BLaER1 treated with 17β-estradiol and CSF1 and Interleukin-3, amounts not matched to agents 10 nM and 100 nM (cell line): ENCODE measurements around the gene PTBP3.
A peak's percentile ranks its signal among the peaks of the same experiment; 100 is the strongest.
"Not testable (repeated sequence)": the region's sequence is repeated elsewhere in the genome, so short reads cannot be mapped to it uniquely, and the experiment has no call there.

Experiments used
- H3K27ac ChIP-seq, 11 experiments: shearing (Covaris generic); formaldehyde crosslinking; 2 replicates each; pipeline ENCODE4 v1.8.1; 2022
- H3K27me3 ChIP-seq, 11 experiments: shearing (Covaris generic); formaldehyde crosslinking; 2 replicates each; pipeline ENCODE4 v1.8.1; 2022
- H3K36me3 ChIP-seq, 11 experiments: shearing (Covaris generic); formaldehyde crosslinking; 2 replicates each; pipeline ENCODE4 v1.8.1; 2022
- H3K4me1 ChIP-seq, 10 experiments: shearing (Covaris generic); formaldehyde crosslinking; 2 replicates each; pipeline ENCODE4 v1.8.1; 2022
- H3K4me2 ChIP-seq, 11 experiments: shearing (Covaris generic); formaldehyde crosslinking; 2 replicates each; pipeline ENCODE4 v1.8.1; 2022
- H3K4me3 ChIP-seq, 10 experiments: shearing (Covaris generic); formaldehyde crosslinking; 2 replicates each; pipeline ENCODE4 v1.8.1; 2022
- H3K9ac ChIP-seq, 11 experiments: shearing (Covaris generic); formaldehyde crosslinking; 2 replicates each; pipeline ENCODE4 v1.8.1; 2022
- H3K9me3 ChIP-seq, 11 experiments: shearing (Covaris generic); formaldehyde crosslinking; replicated peaks in 1 of 11; 2 replicates each; pipeline ENCODE4 v1.8.1; 2022
- H4K20me1 ChIP-seq, 11 experiments: shearing (Covaris generic); formaldehyde crosslinking; 2 replicates each; pipeline ENCODE4 v1.8.1; 2022
- Cebpa-rat ChIP-seq, 11 experiments: shearing (Covaris generic); IDR thresholded peaks; 2 replicates each; pipeline ENCODE4 v1.8.1; 2022

Gene PTBP3

DNA sequence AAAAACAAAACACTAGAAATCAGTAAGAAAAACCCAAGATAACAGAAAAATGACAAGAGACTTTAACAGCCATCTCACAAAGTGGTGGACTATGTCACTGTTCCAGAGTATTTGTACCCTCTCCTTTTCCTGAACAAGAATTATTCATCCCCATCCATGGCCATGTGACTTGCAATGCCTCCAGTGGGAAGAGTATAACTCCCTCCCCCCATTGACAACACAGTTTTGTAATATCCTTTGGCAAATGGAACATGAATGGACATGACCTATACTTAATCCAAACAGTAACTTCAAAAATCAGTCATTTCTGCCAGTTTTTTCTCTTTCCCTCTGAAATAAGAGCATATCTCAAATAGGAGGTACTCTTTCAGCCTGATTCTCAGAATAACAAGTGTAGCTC lies 33.9 kb downstream of the PTBP3 start:
- H3K36me3 ChIP-seq, result peaks cover 22 to 56% (median 36%) of the 10 kb centered on the region in 11 experiments
- H3K4me3 ChIP-seq, result no peak overlapping the region
- no peaks in the 10 kb centered on the region for H3K27me3 ChIP-seq
- no peak overlapping the region for H3K27ac ChIP-seq
- H3K9me3 ChIP-seq, result peaks cover 0 to 30% (median 22%) of the 10 kb centered on the region in 11 experiments; a peak in 13 of 22 replicates
- TF ChIP-seq Cebpa-rat (IDR thresholded peaks at IDR 0.05), result no peak
- peaks cover 0 to 10% (median 0%) of the 10 kb centered on the region in 10 experiments; a peak in 3 of 20 replicates for H3K4me1 ChIP-seq
- no peak overlapping the region for H3K9ac ChIP-seq
- peaks cover 8 to 98% (median 49%) of the 10 kb centered on the region in 11 experiments; a peak in 16 of 22 replicates for H4K20me1 ChIP-seq
- no peak overlapping the region for H3K4me2 ChIP-seq

DNA sequence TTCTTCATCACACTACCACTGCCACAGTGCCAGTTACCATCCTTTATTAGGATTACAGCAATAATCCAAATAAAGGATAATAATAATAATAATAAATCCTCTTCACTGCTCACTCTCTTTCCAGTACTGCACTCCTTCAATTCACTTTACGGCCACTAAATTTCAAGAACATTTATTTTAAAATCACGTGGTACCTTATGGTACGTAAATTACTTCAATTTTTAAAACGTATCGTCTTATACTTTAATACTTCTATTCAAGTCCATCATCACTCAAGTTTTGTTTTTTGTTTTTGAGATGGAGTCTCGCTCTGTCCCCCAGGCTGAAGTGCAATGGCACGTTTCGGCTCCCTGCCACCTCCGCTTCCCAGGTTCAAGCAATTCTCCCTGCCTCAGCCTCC lies 36.5 kb downstream of the PTBP3 start:
- peaks cover 48 to 74% (median 60%) of the 10 kb centered on the region in 11 experiments for H3K36me3 ChIP-seq
- no peak overlapping the region for H3K4me3 ChIP-seq
- H4K20me1 ChIP-seq, result peaks cover 6 to 91% (median 28%) of the 10 kb centered on the region in 11 experiments; a peak in 16 of 22 replicates
- H3K9ac ChIP-seq, result no peak overlapping the region
- H3K27me3 ChIP-seq, result no peaks in the 10 kb centered on the region
- H3K9me3 ChIP-seq, result peaks cover 11 to 55% (median 38%) of the 10 kb centered on the region in 11 experiments; a peak in 20 of 22 replicates
- no peak overlapping the region for H3K27ac ChIP-seq
- TF ChIP-seq Cebpa-rat (IDR thresholded peaks at IDR 0.05), result no peak
- peaks cover 0 to 20% (median 0%) of the 10 kb centered on the region in 10 experiments; a peak in 3 of 20 replicates for H3K4me1 ChIP-seq
- H3K4me2 ChIP-seq, result no peak overlapping the region

DNA sequence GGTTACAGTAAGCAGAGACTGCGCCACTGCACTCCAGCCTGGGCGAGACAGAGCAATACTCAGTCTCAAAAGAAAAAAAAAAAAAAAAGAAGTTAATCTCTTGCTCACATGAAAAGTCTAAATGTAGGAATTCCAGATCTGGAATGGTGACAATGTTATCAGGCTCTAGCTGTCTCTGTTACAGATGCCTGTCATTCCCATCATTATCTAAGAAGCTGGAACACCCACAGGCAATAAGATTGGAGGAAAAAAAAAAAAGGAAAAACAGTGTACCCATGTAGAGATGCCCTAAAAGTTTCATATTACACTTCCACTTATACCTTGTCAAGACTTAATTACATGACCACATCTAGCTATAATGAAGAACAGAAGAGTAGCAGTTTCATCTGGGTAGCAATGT lies 38.2 kb downstream of the PTBP3 start:
- peaks cover 0 to 20% (median 0%) of the 10 kb centered on the region in 10 experiments; a peak in 1 of 20 replicates for H3K4me1 ChIP-seq
- peaks cover 65 to 81% (median 73%) of the 10 kb centered on the region in 11 experiments for H3K36me3 ChIP-seq
- no peaks in the 10 kb centered on the region for H3K27me3 ChIP-seq
- TF ChIP-seq Cebpa-rat (IDR thresholded peaks at IDR 0.05), result no peak
- no peak overlapping the region for H3K27ac ChIP-seq
- no peak overlapping the region for H3K4me3 ChIP-seq
- no peak overlapping the region for H3K4me2 ChIP-seq
- H3K9ac ChIP-seq, result no peak overlapping the region
- H3K9me3 ChIP-seq, result peaks cover 24 to 60% (median 49%) of the 10 kb centered on the region in 11 experiments; a peak in 21 of 22 replicates
- H4K20me1 ChIP-seq, result peaks cover 0 to 85% (median 15%) of the 10 kb centered on the region in 11 experiments; a peak in 14 of 22 replicates

DNA sequence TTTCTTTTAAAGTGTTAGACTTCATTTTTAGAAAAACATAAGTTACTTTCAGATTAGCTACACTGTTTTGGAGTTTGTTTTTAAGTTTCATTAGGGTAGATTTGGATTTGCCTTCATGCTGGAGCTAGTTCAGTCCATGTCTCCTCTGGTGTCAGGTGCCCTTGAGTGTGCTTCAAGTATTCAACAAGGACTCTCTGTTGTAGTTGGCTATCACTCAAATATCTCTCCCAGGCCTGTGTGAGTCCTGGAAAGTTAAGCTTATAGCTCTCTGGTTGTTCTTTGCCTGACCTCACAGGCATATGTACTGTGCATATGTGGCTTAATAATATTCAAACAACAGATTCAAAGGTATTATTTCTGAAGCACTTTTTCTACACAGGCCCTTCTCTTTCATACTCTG lies 45.4 kb downstream of the PTBP3 start:
- Histone ChIP-seq H3K4me2 (no peak overlapping the region), H3K36me3 (peaks cover 92 to 100% (median 98%) of the 10 kb centered on the region in 11 experiments), H4K20me1 (peaks cover 0 to 26% (median 0%) of the 10 kb centered on the region in 11 experiments; a peak in 3 of 22 replicates), H3K27me3 (no peaks in the 10 kb centered on the region; a peak in 1 of 22 replicates), H3K9me3 (peaks cover 76 to 99% (median 96%) of the 10 kb centered on the region in 11 experiments), H3K4me3 (no peak overlapping the region), H3K4me1 (peaks cover 0 to 11% (median 0%) of the 10 kb centered on the region in 10 experiments; a peak in 1 of 20 replicates), H3K27ac (no peak overlapping the region), H3K9ac (no peak overlapping the region)
- TF ChIP-seq Cebpa-rat (IDR thresholded peaks at IDR 0.05), result no peak

DNA sequence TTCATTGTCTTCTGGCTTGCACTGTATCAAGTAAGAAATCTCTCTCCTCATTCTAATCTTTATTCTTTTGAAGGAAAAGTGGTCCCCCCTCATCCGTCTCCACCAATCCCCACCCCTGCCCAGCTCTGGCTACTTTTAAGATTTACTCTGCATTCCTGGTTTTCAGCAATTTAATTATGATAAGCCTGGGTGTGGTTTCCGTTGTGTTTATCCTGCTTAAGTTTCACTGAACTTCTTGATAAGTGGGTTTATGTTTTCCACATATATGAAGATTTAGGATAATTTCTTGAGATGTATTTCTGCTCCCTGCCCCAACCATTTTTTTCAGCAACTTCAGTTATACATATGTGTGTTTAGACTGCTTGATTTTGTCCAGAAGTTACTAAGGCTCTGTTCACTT lies 46.5 kb downstream of the PTBP3 start:
- Histone ChIP-seq H3K9me3 (peaks cover 75 to 95% (median 93%) of the 10 kb centered on the region in 11 experiments), H3K4me3 (no peak overlapping the region), H3K4me1 (peaks cover 0 to 1% (median 0%) of the 10 kb centered on the region in 10 experiments; a peak in 1 of 20 replicates), H4K20me1 (peaks cover 0 to 23% (median 0%) of the 10 kb centered on the region in 11 experiments; a peak in 3 of 22 replicates), H3K27me3 (no peaks in the 10 kb centered on the region; a peak in 1 of 22 replicates), H3K9ac (no peak overlapping the region), H3K27ac (no peak overlapping the region), H3K36me3 (peaks cover 86 to 96% (median 94%) of the 10 kb centered on the region in 11 experiments), H3K4me2 (no peak overlapping the region)
- no peak for TF ChIP-seq Cebpa-rat (IDR thresholded peaks at IDR 0.05)

DNA sequence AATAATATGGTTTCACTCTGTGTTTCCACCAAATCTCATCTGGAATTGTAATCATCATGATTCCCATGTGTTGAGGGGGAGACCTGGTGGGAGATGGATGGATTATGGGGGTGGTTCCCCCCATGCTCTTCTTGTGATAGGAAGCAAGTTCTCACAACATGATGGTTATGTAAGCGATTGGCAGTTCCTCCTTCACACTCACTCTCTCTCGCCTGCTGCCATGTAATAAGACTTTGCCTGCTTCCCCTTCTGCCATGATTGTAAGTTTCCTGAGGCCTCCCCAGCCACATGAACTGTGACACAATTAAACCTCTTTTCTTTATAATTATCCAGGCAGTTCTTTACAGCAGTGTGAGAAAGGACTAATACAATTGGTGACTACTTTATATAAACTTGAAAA lies 48.4 kb downstream of the PTBP3 start:
- TF ChIP-seq Cebpa-rat (IDR thresholded peaks at IDR 0.05), result no peak
- Histone ChIP-seq H3K4me1 (no peaks in the 10 kb centered on the region), H4K20me1 (peaks cover 0 to 31% (median 3%) of the 10 kb centered on the region in 11 experiments; a peak in 7 of 22 replicates), H3K9ac (no peak overlapping the region), H3K9me3 (peaks cover 63 to 77% (median 75%) of the 10 kb centered on the region in 11 experiments), H3K4me2 (no peak overlapping the region), H3K27me3 (no peaks in the 10 kb centered on the region; a peak in 1 of 22 replicates), H3K4me3 (peak overlapping the region in 3 of 10 experiments; percentile 35 to 44 (median 36); a peak in 5 of 20 replicates), H3K36me3 (peaks cover 69 to 88% (median 80%) of the 10 kb centered on the region in 11 experiments), H3K27ac (no peak overlapping the region)

DNA sequence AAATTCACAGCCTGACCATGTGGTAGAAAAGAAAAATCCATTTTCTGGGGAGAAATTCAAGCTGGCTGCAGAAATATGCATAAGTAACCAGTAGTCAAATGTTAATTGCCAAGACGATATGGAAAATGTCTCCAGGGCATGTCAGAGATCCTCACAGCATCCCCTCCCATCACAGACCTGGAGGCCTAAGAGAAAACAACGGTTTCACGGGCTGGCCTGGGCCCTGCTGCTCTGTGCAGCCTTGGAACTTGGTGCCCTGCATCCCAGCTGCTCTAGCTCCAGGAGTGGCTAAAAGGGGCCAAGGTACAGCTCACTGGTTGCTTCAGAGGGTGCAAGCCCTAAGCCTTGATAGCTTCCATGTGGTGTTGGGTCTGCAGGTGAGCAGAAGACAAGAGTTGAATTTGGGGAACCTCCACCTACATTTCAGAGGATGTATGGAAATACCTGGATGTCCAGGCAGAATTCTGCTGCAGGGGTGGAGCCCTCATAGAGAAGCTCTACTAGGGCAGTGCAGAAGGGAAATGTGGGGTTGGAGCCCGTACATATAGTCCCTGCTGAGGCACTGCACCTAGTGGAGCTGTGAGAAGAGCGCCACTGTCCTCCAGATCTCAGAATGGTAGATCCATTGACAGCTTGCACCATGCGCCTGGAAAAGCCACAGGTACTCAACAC lies 49.7 kb downstream of the PTBP3 start:
- peaks cover 0 to 40% (median 5%) of the 10 kb centered on the region in 11 experiments; a peak in 7 of 22 replicates for H4K20me1 ChIP-seq
- no peak overlapping the region for H3K27ac ChIP-seq
- TF ChIP-seq Cebpa-rat (IDR thresholded peaks at IDR 0.05), result no peak
- H3K27me3 ChIP-seq, result no peaks in the 10 kb centered on the region; a peak in 1 of 22 replicates
- peaks cover 59 to 65% (median 63%) of the 10 kb centered on the region in 11 experiments for H3K9me3 ChIP-seq
- peak overlapping the region in 9 of 10 experiments; percentile 5 to 55 (median 27); a peak in 12 of 20 replicates for H3K4me3 ChIP-seq
- H3K4me2 ChIP-seq, result no peak overlapping the region
- H3K9ac ChIP-seq, result no peak overlapping the region
- H3K4me1 ChIP-seq, result no peaks in the 10 kb centered on the region
- peaks cover 60 to 74% (median 67%) of the 10 kb centered on the region in 11 experiments for H3K36me3 ChIP-seq

DNA sequence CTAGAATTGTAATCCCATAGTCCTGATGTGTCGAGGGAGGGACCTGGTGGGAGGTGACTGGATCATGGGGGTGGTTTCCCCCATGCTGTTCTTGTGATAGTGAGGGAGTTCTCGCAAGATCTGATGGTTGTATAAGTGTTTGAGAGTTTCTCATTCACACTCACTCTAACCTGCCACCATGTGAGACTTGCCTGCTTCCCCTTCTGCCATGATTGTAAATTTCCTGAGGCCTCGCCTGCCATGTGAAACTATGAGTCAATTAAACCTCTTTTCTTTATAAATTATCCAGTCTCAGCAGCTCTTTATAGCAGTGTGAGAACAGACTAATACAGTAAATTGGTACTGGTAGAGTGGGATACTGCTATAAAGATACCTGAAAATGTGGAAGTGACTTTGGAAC lies 50.6 kb downstream of the PTBP3 start:
- not testable (repeated sequence) for H3K9ac ChIP-seq, H3K4me3 ChIP-seq, H3K4me2 ChIP-seq, H3K27me3 ChIP-seq, H3K4me1 ChIP-seq, H3K27ac ChIP-seq
- Histone ChIP-seq H3K9me3 (peaks cover 53 to 58% (median 55%) of the 10 kb centered on the region in 11 experiments), H3K36me3 (peaks cover 51 to 65% (median 58%) of the 10 kb centered on the region in 11 experiments), H4K20me1 (peaks cover 0 to 49% (median 11%) of the 10 kb centered on the region in 11 experiments; a peak in 11 of 22 replicates)

DNA sequence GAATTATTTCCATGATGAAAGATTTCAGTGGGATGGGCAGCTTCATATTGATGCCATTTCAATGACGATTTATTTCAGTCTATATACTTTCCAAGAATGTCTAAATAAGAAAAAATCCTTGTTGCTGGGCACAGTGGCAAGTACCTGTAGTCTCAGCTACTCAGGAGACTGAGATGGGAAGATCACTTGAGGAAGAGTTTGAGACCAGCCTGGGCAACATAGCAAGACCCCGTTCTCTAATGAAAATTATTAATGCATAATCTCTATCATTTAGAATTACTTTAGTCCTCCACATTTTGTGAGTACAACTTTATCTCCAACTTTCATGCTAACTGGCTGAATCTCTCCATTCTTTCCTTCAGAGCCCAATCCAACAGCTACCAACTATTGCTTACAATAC lies 52.5 kb downstream of the PTBP3 start:
- H3K27me3 ChIP-seq, result no peaks in the 10 kb centered on the region; a peak in 1 of 22 replicates
- no peak overlapping the region for H3K4me2 ChIP-seq
- no peaks in the 10 kb centered on the region for H3K4me1 ChIP-seq
- H3K4me3 ChIP-seq, result no peak overlapping the region
- peaks cover 34 to 48% (median 41%) of the 10 kb centered on the region in 11 experiments for H3K36me3 ChIP-seq
- H3K9me3 ChIP-seq, result peaks cover 33 to 38% (median 35%) of the 10 kb centered on the region in 11 experiments
- TF ChIP-seq Cebpa-rat (IDR thresholded peaks at IDR 0.05), result no peak
- no peak overlapping the region for H3K9ac ChIP-seq
- H4K20me1 ChIP-seq, result peaks cover 0 to 69% (median 20%) of the 10 kb centered on the region in 11 experiments; a peak in 14 of 22 replicates
- H3K27ac ChIP-seq, result no peak overlapping the region
